GM12878 (cell line): ENCODE results near the gene DNASE1. TPM values are rescaled to one million over a fixed set of nuclear protein-coding genes. Genes with fewer than 3 reads are reported as not detected.

Source experiments
- ATAC-seq: fragments of 200-7000 bp; cut with Tn5 transposase; 3 replicates; pipeline ENCODE4 v1.9.1; 2020; ENCODE audit warnings: mild to moderate bottlenecking, moderate library complexity
- BruUV-seq: library from RNA; stranded (reverse); fragments of 400-500 nt; replicated peaks from 2 replicates; lab custom pipeline; 2021; lab: Mats Ljungman, UMichigan
- CTCF ChIA-PET: fragments of 300-600 bp; sonication (Branson Sonifier 250); formaldehyde crosslinking; extraction: SDS; loops from one replicate; lab custom pipeline; 2021; ENCODE audit warnings: inconsistent platforms; lab: Yijun Ruan, JAX
- POLR2A ChIA-PET: fragments of 350-600 bp; formaldehyde crosslinking; extraction: SDS; loops from one replicate; lab custom pipeline; 2021; ENCODE audit warnings: inconsistent platforms; lab: Charles Lee
- RAD21 ChIA-PET: fragments of 300-600 bp; sonication (Branson Sonifier 250); formaldehyde crosslinking; loops from one replicate; lab custom pipeline; 2023; ENCODE audit warnings: antibody characterized with exemption; ENCODE audit not compliant: unreplicated experiment; lab: Charles Lee
- SMC1A ChIA-PET: fragments of 300-600 bp; sonication (Branson Sonifier 250); formaldehyde crosslinking; loops from one replicate; lab custom pipeline; 2023; ENCODE audit not compliant: unreplicated experiment, uncharacterized antibody; lab: Charles Lee
- DNase-seq: peaks from one replicate; pipeline ENCODE4 v3.0.0-alpha.2; 2011; ENCODE audit warnings: low read depth, low spot score
- FAIRE-seq: peaks from 3 replicates; lab custom pipeline; 2011; peaks lifted over from hg19 to GRCh38; lab: Jason Lieb, UNC
- H2AFZ ChIP-seq: 2 replicates; pipeline ENCODE4 v1.6.0; 2011; ENCODE audit warnings: low read depth, low read length, control low read depth; ENCODE audit not compliant: control insufficient read depth
- H3K27ac ChIP-seq: 2 replicates; pipeline ENCODE4 v1.5.1; 2011; ENCODE audit warnings: control low read depth; ENCODE audit not compliant: control insufficient read depth, insufficient read depth
- H3K27me3 ChIP-seq, 2 experiments: replicated peaks in 1 of 2; 2 replicates each; pipeline versions ENCODE4 v1.6.0 to v1.6.1; 2011; ENCODE audit warnings: low read length in 1 of 2; ENCODE audit not compliant: control insufficient read depth in 2 of 2, insufficient read depth in 2 of 2
- H3K36me3 ChIP-seq, 2 experiments: 2 replicates each; pipeline ENCODE4 v1.5.1; 2011; ENCODE audit warnings: low read length in 1 of 2; ENCODE audit not compliant: control insufficient read depth in 2 of 2, insufficient read depth in 2 of 2
- H3K4me1 ChIP-seq: 2 replicates; pipeline ENCODE4 v1.6.1; 2011; ENCODE audit warnings: mild to moderate bottlenecking, low read length, moderate library complexity, mixed read lengths; ENCODE audit not compliant: control insufficient read depth, insufficient read depth
- H3K4me2 ChIP-seq: 2 replicates; pipeline ENCODE4 v1.6.0; 2011; ENCODE audit warnings: control low read depth; ENCODE audit not compliant: control insufficient read depth, insufficient read depth
- H3K4me3 ChIP-seq: fragments of 200-600 bp; sonication (generic); 2 replicates; pipeline ENCODE4 v1.5.1; 2016
- H3K79me2 ChIP-seq: 2 replicates; pipeline ENCODE4 v1.6.0; 2011; ENCODE audit warnings: low read length; ENCODE audit not compliant: control insufficient read depth, insufficient read depth
- H3K9ac ChIP-seq: 2 replicates; pipeline ENCODE4 v1.8.0; 2011; ENCODE audit warnings: low read length, control low read depth, mixed read lengths; ENCODE audit not compliant: control insufficient read depth, insufficient read depth
- H3K9me3 ChIP-seq: replicated peaks from 3 replicates; pipeline ENCODE4 v1.5.1; 2011; ENCODE audit warnings: mild to moderate bottlenecking, low read length; ENCODE audit not compliant: control insufficient read depth, insufficient read depth
- H4K20me1 ChIP-seq: 2 replicates; pipeline ENCODE4 v1.6.0; 2011; ENCODE audit not compliant: control insufficient read depth, insufficient read depth
- BHLHE40 ChIP-seq, 2 experiments: fragments of 450-650 bp in 1 of 2; IDR thresholded peaks; 2 replicates each; pipeline ENCODE4 v1.6.1; 2011 to 2017; ENCODE audit warnings: low read depth in 2 of 2, borderline replicate concordance in 1 of 2, improper control_type of control experiment in 1 of 2, low read length in 1 of 2, mild to moderate bottlenecking in 1 of 2
- DPF2 ChIP-seq: fragments of 450-650 bp; IDR thresholded peaks from 2 replicates; pipeline ENCODE4 v1.6.1; 2017; ENCODE audit warnings: mild to moderate bottlenecking
- FOXK2 ChIP-seq: fragments of 450-650 bp; IDR thresholded peaks from 2 replicates; pipeline ENCODE4 v1.6.1; 2017; ENCODE audit warnings: mild to moderate bottlenecking, moderate library complexity
- KDM1A ChIP-seq: fragments of 200-600 bp; sonication (generic); IDR thresholded peaks from 2 replicates; pipeline ENCODE4 v1.6.1; 2016; ENCODE audit warnings: borderline replicate concordance
- NBN ChIP-seq: fragments of 450-650 bp; IDR thresholded peaks from 2 replicates; pipeline ENCODE4 v1.6.1; 2016
- NFYB ChIP-seq: IDR thresholded peaks from 2 replicates; pipeline ENCODE4 v1.6.1; 2011; ENCODE audit warnings: low read depth, mild to moderate bottlenecking, low read length, improper control_type of control experiment, moderate library complexity; ENCODE audit not compliant: insufficient read depth
- PAX8 ChIP-seq: fragments of 450-650 bp; IDR thresholded peaks from 2 replicates; pipeline ENCODE4 v1.6.1; 2017; ENCODE audit warnings: mild to moderate bottlenecking, moderate library complexity
- PML ChIP-seq: IDR thresholded peaks from 2 replicates; pipeline ENCODE4 v1.6.1; 2012; ENCODE audit warnings: low read length, inconsistent platforms
- POLR2AphosphoS2 ChIP-seq: IDR thresholded peaks from 2 replicates; pipeline ENCODE4 v1.6.1; 2011; ENCODE audit warnings: low read depth, mild to moderate bottlenecking, low read length, improper control_type of control experiment, moderate library complexity
- RB1 ChIP-seq: fragments of 450-650 bp; formaldehyde crosslinking; IDR thresholded peaks from 2 replicates; pipeline ENCODE4 v1.6.1; 2017; ENCODE audit warnings: mild to moderate bottlenecking, borderline replicate concordance
- RUNX3 ChIP-seq: IDR thresholded peaks from 2 replicates; pipeline ENCODE4 v1.6.1; 2012; ENCODE audit warnings: low read length, inconsistent platforms
- SMARCA5 ChIP-seq: fragments of 450-650 bp; IDR thresholded peaks from 2 replicates; pipeline ENCODE4 v1.6.1; 2017; ENCODE audit warnings: mild to moderate bottlenecking
- SREBF2 ChIP-seq: IDR thresholded peaks from 2 replicates; pipeline ENCODE4 v1.6.1; 2012; ENCODE audit warnings: mild to moderate bottlenecking, low read length
- ZBED1 ChIP-seq: IDR thresholded peaks from 2 replicates; pipeline ENCODE4 v1.6.1; 2016; ENCODE audit warnings: borderline replicate concordance
- ZNF24 ChIP-seq: fragments of 450-650 bp; IDR thresholded peaks from 2 replicates; pipeline ENCODE4 v1.6.1; 2017; ENCODE audit warnings: antibody characterized with exemption, mild to moderate bottlenecking
- WGBS: methylation state at CpG from one replicate; pipeline ENCODE4 v1.1.6; 2016; ENCODE audit warnings: low lambda C conversion rate; ENCODE audit not compliant: insufficient replicate concordance, insufficient coverage; ENCODE audit errors: missing lambda C conversion rate; 5-methylcytosine and 5-hydroxymethylcytosine counted together
- in situ Hi-C: fragments of 300-500 bp; cut with MboI; formaldehyde crosslinking; loops from 9 replicates; pipeline ENCODE4 v1.14.3; 2018; ENCODE audit warnings: mixed read lengths
- intact Hi-C: fragments of 100-400 bp; cut with micrococcal nuclease; formaldehyde crosslinking; loops from one replicate; pipeline ENCODE4 v1.14.2; 2022; ENCODE audit not compliant: unreplicated experiment
- polyA plus RNA-seq, 11 experiments: library from polyadenylated mRNA; depleted of rRNA in 4 of 11; unstranded in 6 of 11; stranded (reverse) in 5 of 11; fragments of >200 nt; fragmentation: Nextera tagmentation in 4 of 11; fragmentation: Illumina TruSeq in 1 of 11; extraction: Ambion mirVana in 4 of 11; extraction: Trizol in 1 of 11; gene quantifications; 1 replicate in 1 of 11; 2 replicates in 10 of 11; pipeline versions ENCODE4 v1.2.1 to v1.2.3, GENCODE V29; 2011 to 2016; ENCODE audit warnings: inconsistent platforms in 2 of 11, missing spikeins in 2 of 11, low read depth in 1 of 11
- total RNA-seq, 4 experiments: library from RNA; depleted of rRNA in 3 of 4; stranded (reverse); fragments of >200 nt in 3 of 4; fragmentation: Illumina TruSeq in 1 of 4; extraction: Trizol in 1 of 4; gene quantifications; 2 replicates each; pipeline versions ENCODE4 v1.2.1 to v1.2.3, GENCODE V29; 2013 to 2021
- TF ChIP-seq, protein P1 (sequence below): IDR thresholded peaks from 2 replicates; pipeline ENCODE4 v1.6.1; 2011; ENCODE audit warnings: low read depth, mild to moderate bottlenecking, low read length, moderate library complexity, borderline replicate concordance; ENCODE audit errors: extremely low read depth
- TF ChIP-seq, protein P2 (sequence below): fragments of 450-650 bp; conservative IDR thresholded peaks from 2 replicates; pipeline ENCODE4 v1.6.1; 2017; ENCODE audit warnings: mild to moderate bottlenecking, moderate library complexity
- TF ChIP-seq, protein P3 (sequence below): IDR thresholded peaks from 2 replicates; pipeline ENCODE4 v1.6.1; 2012; ENCODE audit warnings: low read depth, low read length, improper control_type of control experiment
- TF ChIP-seq, protein P4 (sequence below): IDR thresholded peaks from 2 replicates; pipeline ENCODE4 v1.6.1; 2012; ENCODE audit warnings: low read depth, low read length, improper control_type of control experiment

The DNASE1 gene
- total and polyA plus RNA-seq, 10 of the 15 experiments (the other 5 are each of a cell fraction or from before 2014, with no cell fraction given), result 0.23 to 12.0 (median 7.9) TPM

DNA sequence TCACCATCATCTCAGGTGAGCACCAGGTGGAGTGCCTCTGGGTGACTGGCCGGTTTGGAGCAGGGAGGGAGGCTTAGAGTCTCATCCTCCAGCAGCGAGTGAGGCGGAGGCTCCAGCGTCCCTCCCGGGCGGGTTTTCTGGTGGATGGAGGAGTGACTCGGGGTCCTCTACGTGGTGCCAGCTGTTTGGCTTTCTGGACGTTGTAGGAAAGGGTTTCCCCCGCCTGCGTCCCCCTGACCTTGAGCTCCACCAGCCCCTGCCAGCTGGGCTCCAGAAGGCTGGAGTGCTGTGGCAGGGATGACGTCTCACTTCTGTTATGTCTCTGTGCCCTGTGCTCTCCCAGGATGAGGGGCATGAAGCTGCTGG is 522 bp downstream of the DNASE1 start:
- POLR2A ChIA-PET, result no interaction called here
- 100% methylated on average over 10 of the region's 12 CpGs for WGBS

More for the DNA sequence above, 522 bp downstream of the DNASE1 start:
- ChIA-PET SMC1A (no interaction called here), RAD21 (no interaction called here), CTCF (interaction anchor here (0.9 to 1.5 kb wide), 4 partner anchors 10 to 128 kb away, joined by 3 to 5 read pairs (median 3); no protein-coding TSS in a partner anchor)
- H4K20me1 ChIP-seq, result no peaks in the 10 kb centered on the region
- ATAC-seq (no peak), DNase-seq (no peak), FAIRE-seq (no peak)
- no peaks in the 10 kb centered on the region for H3K27me3 ChIP-seq
- no peak overlapping the region for H3K4me2 ChIP-seq
- BruUV-seq, result no TSS peak
- TF ChIP-seq, protein P1, sequence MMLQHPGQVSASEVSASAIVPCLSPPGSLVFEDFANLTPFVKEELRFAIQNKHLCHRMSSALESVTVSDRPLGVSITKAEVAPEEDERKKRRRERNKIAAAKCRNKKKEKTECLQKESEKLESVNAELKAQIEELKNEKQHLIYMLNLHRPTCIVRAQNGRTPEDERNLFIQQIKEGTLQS, result no peak
- TF ChIP-seq, protein P2, sequence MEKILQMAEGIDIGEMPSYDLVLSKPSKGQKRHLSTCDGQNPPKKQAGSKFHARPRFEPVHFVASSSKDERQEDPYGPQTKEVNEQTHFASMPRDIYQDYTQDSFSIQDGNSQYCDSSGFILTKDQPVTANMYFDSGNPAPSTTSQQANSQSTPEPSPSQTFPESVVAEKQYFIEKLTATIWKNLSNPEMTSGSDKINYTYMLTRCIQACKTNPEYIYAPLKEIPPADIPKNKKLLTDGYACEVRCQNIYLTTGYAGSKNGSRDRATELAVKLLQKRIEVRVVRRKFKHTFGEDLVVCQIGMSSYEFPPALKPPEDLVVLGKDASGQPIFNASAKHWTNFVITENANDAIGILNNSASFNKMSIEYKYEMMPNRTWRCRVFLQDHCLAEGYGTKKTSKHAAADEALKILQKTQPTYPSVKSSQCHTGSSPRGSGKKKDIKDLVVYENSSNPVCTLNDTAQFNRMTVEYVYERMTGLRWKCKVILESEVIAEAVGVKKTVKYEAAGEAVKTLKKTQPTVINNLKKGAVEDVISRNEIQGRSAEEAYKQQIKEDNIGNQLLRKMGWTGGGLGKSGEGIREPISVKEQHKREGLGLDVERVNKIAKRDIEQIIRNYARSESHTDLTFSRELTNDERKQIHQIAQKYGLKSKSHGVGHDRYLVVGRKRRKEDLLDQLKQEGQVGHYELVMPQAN, result no peak
- TF ChIP-seq KDM1A (no peak), SMARCA5 (no peak), ZNF24 (no peak), NFYB (no peak), SREBF2 (no peak), DPF2 (no peak), BHLHE40 (IDR thresholded peaks at IDR 0.05; ENCODE audit: borderline replicate concordance in 1 of 2, low read depth in 2 of 2, low read length in 1 of 2) (no peak), PML (no peak), RUNX3 (no peak), PAX8 (no peak), ZBED1 (no peak), NBN (no peak), FOXK2 (no peak), POLR2AphosphoS2 (no peak), RB1 (no peak)
- TF ChIP-seq, protein P3, sequence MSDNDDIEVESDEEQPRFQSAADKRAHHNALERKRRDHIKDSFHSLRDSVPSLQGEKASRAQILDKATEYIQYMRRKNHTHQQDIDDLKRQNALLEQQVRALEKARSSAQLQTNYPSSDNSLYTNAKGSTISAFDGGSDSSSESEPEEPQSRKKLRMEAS, result no peak
- TF ChIP-seq, protein P4, sequence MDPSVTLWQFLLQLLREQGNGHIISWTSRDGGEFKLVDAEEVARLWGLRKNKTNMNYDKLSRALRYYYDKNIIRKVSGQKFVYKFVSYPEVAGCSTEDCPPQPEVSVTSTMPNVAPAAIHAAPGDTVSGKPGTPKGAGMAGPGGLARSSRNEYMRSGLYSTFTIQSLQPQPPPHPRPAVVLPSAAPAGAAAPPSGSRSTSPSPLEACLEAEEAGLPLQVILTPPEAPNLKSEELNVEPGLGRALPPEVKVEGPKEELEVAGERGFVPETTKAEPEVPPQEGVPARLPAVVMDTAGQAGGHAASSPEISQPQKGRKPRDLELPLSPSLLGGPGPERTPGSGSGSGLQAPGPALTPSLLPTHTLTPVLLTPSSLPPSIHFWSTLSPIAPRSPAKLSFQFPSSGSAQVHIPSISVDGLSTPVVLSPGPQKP, result no peak
- TF ChIP-seq, all 136 proteins: peak for 0
- Histone ChIP-seq H2AFZ (no peak overlapping the region), H3K79me2 (no peaks in the 10 kb centered on the region), H3K36me3 (peaks cover 24 to 32% of the 10 kb centered on the region in 2 experiments; a peak in 3 of 4 replicates), H3K9ac (no peak overlapping the region), H3K4me1 (no peaks in the 10 kb centered on the region), H3K4me3 (no peak overlapping the region), H3K27ac (no peak overlapping the region), H3K9me3 (no peaks in the 10 kb centered on the region)
- in situ Hi-C loops, result no loop called here
- intact Hi-C loops, result no loop called here
